ENCODE data around the gene DNASE1L3. TPM values are rescaled to one million over a fixed set of nuclear protein-coding genes. Genes with fewer than 3 reads are reported as not detected.
A peak's percentile ranks its signal among the peaks of the same experiment; 100 is the strongest.
"Not testable (repeated sequence)": the region's sequence is repeated elsewhere in the genome, so short reads cannot be mapped to it uniquely, and the experiment has no call there.

Gene DNASE1L3, protein sequence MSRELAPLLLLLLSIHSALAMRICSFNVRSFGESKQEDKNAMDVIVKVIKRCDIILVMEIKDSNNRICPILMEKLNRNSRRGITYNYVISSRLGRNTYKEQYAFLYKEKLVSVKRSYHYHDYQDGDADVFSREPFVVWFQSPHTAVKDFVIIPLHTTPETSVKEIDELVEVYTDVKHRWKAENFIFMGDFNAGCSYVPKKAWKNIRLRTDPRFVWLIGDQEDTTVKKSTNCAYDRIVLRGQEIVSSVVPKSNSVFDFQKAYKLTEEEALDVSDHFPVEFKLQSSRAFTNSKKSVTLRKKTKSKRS
- total RNA-seq, result 2.7 TPM

DNA sequence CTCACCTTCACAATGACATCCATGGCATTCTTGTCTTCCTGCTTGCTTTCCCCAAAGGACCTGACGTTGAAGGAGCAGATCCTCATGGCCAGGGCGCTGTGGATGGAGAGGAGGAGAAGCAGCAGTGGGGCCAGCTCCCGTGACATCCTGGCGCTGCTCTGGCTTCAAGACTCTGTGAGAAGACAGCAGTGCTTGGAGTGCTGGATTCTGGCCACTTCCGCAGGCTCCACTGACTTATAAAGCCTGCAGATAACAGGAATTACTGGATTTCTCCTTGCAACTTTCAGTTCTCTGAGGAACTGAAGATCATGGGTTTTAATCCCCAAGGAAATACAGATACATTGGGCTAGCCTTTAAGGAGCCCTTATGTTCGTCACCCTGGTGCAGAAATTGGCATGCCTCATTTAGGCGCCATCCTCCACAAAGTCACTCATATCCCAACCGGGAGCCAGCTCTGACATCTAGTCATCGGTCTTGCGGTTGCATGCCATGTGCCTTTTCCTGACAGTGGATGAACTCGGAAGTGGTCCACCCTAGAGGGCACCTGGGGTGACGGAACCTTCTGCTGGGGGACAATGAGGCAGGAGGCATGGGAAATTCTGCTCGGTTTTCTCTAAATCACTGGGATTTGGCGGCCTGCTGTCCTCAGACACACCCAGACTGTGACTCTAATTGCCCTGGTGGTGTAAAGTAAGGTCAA lies at the start of gene DNASE1L3:
Gene DNASE1L3, minus strand, starts transcription at position 212 of the 700 bp plus-strand sequence. Its CDS starts 66 bp downstream, at position 146.
- no peak for ATAC-seq

DNA sequence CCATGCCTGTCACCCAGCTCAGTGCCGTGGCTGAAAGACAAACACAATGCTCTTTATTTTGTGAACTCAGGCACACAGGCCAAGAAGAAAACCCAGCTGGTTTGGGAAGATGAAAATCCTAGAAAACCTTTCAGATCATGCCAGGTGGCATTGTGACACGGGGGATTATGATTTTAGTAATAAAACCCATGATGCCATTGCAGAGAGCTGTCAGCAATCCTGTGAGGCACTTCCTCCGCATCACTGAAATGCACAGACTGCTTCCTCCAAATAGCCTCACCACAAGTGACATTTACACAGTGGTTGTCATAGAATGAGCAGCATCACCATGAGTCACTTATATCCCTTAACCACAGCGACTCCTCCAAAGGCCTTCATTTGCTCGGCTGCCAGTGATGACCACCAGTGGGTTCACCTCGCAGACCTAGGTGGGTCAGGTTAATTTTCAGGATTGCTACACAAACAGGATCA lies 49.5 kb upstream of the DNASE1L3 start:
- peak; percentile 56 for ATAC-seq

DNA sequence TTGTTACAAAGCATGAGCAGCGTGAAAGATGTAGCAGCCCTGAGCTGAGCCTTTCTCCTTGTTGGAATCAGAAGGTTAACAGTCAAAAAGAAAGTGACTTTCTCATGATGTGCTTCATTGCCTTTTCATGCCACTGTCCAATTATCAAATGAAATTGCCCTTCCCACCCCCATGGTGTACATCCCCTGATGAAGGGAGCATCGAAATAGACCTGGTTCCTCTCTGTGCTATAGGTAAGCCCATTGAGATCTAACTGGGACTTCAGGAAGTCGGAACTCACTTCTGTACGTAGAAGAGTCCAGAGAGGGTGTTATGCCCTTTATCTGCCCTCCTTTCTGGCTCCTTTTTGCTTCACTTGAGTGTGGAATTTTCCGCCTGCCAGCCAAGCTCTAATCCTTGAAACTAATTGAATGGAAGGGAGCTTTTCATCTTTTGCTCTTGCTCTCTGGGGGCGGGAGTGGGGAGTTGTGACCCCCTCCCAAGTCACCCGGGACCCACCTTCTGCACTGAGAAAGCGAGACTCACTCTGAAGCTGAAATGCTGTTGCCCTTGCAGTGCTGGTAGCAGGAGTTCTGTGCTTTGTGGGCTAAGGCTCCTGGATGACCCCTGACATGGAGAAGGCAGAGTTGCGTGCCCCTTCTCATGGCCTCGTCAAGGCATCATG lies 47.8 kb upstream of the DNASE1L3 start:
- ATAC-seq, result no peak

DNA sequence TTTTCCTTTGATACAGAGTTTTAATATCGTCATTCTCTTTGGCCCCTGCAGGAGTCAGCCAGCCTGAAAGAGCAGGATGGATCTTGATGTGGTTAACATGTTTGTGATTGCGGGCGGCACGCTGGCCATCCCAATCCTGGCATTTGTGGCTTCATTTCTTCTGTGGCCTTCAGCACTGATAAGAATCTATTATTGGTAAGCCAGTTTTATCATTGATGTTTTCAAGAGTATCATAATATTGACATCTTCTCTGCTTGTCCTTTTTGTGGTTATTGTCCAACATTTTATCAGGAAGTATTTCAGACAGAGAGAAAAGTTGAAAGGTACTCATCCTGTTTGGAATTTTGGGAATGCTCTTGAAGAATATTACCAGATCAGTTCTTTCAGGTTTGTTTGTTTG lies 45.7 kb upstream of the DNASE1L3 start:
- ATAC-seq, result no peak

DNA sequence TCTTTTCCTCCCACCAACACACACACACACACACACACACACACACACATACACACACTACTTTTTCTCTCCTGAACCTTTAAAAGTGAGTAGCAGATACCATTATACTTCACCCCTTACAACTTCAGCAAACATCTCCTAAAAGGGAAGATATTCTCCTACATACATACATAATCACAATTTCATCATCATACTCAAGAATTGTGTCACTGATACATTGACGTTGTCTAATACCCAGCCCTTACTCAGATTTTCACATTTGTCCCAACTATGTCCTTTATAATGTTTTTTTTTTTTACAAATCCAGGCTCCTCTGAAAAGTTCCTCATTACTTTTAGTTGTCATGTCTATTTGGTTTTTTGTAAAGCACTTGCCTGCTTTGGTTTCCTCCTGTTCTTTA lies 45.3 kb upstream of the DNASE1L3 start:
- no peak for ATAC-seq

DNA sequence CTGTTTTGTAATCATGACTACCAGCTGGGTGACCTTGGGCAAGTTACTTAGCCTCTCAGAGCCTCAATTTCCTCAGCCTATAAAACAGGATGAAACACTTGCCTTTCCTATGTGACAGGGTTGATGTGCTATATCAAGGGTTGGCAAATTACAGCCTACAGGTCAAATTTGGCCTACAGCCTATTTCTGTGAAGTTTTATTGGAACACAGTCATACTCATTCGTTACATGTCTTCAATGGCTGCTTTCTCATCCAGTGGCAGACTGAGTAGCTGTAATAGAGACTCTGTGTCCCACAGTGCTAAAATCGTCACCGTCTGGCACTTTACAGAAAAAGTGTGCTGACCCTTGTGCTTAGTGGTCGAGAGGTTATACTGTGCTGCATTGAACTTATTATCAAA lies 43.4 kb upstream of the DNASE1L3 start:
- no peak for ATAC-seq

DNA sequence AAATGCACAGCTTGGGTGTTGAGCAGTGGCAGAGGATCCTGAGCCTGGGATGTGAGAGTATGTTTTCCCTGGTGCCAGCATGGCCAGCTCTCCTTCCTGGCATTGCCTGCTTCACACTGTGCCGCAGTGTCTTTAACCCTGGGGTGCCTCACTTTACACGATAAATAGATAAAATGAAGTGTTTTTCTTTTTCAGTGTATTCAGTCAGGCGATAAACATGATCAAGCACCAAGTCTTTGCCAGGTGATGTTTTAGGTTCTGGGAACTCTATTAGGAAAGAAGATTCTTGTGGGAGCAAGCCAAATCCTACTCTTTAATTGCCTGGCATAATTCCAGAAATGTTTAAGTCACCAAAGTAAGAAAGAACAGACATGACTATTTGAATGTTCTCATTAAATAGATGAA lies 40.9 kb upstream of the DNASE1L3 start:
- no peak for ATAC-seq

DNA sequence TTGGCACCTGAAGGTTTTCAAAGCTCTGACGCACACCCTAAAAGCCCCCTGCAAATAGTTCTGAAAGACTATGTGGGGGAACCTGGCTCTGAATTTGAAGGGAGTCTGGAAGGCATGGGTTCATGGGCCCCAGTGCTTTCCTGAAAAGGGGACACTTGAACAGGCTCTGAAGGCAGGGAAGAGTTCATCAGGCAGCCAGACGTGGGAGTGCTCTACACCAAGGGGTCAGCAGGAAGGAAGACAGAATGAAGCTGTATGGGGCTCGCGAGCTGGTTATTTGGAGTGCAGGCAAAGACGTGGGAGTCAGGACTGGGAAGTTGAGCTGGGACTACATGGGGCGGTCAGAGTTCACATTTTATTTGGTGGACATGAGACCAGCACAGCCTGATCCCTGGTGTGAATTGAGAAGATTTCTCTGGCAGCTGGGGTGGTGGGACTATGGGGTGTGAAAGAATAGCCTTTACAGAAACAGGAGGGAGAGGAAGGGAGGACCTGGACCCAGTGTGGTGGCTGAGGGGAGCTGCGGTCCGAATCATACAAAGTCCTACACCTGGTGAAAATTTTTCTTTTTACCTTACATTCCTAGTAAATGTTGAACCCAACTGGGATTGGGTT lies 39.4 kb upstream of the DNASE1L3 start:
- no peak for ATAC-seq

DNA sequence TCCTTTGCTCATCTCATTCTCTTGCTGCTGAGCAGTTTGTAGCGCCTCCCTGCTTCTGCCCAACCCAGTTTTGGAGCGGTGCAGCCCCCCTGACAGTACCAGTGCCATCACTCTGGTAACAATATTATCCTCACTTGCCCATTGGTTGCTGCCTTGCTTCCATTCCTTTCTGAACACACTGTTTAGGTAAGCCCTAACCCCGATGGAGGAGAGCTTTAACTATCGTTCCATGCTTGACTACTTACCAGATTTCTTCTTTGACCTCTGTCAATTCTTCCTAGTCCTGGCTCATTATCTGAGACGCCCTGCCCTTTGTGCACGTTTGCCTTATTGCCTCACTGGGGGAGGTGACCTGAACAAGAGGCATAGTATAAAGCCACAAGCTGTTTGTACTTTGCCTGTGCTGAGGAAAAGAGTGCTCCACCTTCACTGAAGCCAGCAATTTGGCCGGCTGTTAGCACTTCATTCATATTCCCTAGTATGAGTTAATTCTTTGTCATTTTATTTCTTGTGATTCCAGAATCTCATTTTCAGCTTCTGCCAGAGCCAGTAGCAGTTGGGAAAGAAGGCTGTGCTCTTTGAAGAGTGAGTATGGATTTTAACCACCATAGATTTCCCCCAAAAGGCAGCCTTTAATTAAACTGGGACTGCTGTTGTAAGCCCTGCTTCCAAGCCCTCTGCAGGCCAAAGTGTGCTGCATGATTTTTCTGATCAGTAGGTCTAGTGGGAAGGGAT lies 38.8 kb upstream of the DNASE1L3 start:
- peak; percentile 74 for ATAC-seq

DNA sequence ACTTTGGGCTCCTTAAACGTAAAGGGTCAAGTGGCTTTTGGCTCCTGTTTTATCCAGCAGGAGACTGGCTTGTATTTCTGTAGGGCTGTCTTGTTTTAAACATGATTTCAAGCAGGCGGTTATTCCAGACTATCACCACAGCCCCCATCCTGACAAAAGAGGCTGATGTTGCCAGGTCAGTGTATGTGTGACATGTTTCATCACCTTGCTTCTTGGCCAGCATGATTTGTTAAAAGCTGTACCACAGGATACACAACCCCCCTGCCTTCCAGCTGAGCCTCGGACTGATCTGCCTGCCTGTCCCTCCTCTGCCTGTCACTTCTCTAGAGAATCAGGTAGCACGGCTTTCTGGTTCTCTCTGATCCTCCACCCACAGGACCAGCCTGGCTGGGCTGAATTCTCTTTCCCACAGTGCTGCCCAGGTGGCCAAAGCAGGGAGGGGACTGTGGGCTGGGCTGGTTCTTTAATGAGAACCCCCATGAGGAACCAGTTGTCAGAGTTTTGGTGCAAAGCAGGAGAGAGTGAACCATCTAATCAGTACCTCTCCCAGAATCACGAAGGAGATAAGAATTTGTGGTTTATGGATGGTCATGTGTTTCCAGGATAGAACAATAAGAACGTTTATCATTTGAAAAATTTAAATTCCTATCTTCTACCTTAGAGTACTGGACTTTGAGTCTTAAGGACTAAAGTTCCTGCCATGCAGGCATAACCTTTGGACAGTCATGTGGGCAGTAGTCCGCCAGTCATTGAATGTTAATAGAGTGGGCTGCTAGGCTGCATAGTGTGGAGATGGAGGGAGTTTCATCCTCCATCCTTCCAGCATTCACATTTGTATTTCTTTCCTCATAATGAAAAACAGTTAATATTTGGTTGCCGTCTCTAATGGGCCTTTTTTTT lies 35.6 kb upstream of the DNASE1L3 start:
- ATAC-seq, result no peak

DNA sequence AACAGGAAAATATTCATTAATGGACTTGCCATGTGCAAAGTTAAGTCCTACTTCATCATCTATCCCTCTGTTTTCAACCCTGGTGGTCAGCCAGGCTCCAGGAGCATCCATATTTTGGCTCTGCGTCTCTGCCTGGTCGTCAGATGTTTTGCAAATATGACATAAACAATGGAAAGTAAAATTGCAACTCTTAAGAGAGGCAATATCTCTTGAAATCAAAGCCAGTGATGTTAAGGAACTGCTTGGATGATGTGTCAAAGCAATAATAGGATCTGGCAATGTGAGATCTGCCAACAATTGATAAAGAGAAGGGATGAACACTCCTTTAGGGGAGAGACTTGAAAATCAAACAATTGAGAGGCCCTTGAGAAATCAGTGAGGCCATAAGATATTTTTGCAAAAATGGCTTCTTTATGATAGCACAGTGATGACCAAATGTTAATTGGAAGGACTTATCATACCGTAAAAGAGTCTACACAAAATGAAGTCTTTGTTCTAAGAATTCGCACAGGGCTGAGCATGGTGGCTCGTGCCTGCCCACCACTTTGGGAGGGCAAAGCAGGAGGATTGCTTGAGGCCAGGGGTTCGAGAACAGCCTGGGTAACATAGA lies 33.3 kb upstream of the DNASE1L3 start:
- ATAC-seq, result no peak

DNA sequence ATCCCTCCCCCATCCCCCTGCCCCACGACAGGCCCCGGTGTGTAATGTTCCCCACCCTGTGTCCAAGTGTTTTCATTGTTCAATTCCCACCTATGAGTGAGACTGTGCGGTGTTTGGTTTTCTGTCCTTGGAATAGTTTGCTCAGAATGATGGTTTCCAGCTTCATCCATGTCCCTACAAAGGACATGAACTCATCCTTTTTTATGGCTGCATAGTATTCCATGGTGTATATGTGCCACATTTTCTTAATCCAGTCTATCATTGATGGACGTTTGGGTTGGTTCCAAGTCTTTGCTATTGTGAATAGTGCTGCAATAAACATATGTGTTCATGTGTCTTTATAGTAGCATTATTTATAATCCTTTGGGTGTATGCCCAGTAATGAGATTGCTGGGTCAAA lies 32.1 kb upstream of the DNASE1L3 start:
- not testable (repeated sequence) for ATAC-seq

DNA sequence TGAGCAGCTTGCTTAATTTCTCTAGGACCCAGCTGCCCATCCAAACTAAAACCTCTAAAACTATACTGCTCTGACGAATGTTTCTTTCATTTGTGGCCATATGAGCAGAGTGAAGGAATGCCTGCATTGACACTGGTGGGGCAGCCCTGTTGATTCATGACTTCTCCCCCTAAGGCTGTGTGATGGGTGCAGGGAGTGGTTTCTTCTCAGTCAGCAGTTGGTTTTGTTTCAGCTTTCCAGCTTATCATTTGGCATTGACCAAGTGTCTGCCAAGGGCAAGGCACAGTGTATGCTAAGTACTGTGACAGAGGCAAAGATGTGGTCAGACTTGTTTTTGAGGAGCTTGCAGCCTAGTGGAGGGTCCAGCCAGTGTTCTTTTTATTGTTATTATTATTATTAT lies 31.6 kb upstream of the DNASE1L3 start:
- peak; percentile 65 for ATAC-seq

DNA sequence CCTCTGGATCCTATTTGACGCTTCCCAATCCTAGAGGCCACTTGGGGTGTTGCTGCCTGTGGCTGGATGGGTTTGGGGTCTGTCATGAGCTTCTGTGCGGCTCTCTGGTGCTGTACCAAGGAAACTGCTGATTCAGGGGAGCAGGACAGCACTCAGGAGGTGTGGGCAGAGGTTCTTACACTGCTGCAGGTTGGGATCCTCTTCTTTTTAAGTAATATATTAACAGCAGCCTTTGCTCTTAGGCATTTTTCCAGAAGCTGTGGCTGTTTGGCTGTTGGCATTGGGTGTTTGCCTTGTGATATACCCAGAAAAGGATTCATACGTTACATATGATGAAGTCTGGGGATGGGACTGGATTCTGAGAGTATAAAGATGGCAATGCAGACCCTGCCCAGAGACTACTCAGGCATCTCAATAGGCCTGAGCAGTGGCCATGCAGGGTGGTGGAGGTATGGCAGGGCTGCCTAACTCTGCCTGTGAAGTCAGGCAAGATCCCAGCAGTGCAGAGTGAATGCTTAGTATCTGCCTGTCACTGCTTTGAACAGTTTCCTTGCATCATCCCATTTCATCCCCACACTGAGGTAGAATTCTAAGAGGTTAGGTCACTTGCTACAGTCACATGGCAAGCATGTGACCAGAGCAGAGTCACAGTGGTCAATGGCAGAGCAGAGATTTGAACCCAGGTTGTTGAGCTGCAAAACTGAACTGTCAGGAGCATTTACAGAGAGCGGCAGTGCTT lies 30.7 kb upstream of the DNASE1L3 start:
- peak; percentile 21 for ATAC-seq

DNA sequence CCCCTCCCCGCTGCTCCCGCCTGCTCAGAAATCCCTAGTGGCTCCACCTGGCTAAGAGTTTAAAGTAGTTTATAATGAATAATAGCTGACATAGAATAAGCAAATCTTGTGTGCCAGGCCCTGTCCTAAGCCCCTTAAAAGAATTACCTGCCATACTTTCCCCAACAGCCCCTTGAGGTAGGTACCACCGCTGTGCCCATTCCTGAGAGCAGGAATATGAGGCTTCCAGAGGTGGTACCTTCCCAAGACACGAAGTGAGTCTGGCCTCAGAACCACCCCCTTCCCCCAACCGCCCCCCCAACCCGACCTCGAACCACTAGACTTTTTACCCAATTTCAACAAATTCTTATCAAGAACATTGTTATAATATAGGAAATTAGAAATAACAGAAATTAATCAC lies 28.1 kb upstream of the DNASE1L3 start:
- ATAC-seq, result no peak

DNA sequence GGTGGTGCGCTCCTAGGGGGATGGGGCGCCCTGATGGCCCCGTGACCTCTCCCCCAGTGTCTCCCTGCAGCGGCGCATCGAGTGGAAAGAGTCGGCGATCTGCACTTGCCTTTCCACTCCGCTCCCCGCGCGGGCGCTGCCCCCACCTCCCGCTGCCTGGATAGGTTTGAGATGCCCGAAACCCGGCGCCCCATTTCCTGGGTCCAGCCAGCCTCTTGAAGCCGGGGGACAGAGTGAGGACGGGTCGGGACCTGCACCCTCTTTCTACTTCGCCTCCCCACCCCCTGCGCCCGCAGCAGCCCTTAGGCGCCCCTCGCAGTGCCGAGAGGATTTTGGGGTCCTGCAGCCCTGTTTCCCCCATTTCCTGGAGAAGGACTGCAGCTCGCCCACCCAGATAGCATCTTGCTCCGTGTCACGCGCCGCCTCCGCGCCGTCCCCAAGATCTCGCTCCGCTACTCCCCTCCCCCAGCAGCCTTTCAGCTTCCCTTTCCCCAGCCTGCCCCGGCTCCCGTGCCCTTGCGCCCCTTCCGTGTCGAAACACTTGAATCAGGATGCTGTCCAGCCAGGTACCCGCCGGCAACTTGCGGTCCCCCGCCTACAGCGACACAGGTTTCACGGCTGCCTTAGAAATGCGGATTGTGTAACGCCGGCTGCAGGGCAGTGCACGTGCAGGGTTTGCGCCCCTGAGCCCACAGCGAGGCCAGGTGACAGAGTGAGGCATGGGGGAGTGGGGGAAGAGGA lies 27.3 kb upstream of the DNASE1L3 start:
- peak; percentile 44 for ATAC-seq

DNA sequence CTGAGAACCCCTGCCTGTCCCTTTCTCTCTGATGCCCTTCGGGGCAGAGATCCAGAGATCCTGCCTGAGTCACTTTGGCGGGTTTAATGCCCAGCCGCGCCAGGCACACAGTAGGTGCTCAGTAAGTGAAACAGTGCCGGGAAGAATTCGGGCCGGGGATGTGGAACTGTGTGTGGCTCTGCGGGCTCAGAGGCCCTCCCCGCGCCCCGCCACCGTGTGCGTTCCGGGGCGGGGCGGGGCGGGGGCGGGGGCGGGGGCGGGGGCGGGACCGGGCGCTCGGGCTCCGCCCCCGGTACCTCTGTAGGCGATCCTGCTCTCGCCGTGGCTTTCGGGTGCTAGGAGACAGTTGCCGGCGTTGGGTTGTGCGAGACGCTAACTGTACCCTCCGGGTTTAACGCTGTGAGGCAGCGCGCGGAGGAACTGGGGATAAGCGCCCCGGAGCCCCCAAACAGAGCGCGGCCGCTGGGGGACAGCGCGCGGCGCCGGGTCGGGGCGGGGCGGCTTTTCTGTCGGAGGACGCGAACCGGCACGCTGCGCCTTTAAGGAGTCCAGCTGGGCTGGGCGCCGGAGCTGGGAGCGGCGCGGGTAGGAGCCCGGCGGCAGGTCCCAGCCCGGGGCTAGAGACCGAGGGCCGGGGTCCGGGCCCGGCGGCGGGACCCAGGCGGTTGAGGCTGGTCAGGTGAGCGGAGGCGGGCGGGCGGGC lies 26.6 kb upstream of the DNASE1L3 start, which contains the start of gene ABHD6:
Gene ABHD6, plus strand, starts transcription at position 555 of the 703 bp plus-strand sequence. CDS start 18,795 bp downstream, outside the sequence.
- ATAC-seq, result peak; percentile 81

DNA sequence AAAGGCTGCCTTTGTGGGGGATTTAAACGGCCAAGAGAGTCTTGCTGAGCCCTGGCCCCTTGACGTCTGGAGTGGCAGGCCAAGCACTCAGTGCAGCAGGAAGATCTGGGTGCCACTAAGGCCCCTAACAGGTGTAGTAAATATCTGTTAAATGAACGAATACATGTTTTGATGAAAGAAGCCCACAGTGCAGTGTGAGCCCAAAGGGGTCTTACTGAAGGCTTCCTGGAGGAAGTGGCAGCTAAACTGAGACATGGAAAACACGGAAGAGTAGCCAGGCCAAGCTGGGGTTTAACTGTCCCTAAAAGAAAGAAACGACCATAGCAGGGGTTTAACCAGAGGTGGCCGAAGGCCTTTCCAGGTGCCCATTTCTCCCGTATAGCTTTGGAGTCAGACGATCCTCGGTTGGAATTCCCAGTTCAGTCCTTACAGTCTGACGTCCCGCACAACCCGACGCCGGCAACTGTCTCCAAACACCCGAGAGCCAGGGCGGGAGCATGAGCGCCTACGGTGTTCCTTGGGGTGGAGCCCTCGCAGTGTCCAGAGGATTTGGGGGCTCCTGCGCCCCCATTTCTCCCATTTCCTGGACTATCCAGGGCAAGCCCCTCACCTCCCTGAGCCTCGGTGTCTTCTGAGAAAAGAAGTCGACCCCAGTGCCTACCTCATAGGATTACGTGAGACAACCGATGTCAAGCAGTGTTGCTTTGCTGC lies 25.9 kb upstream of the DNASE1L3 start:
- peak; percentile 1 for ATAC-seq
